GM19193 (cell line): Measurements from ENCODE around the gene EIF5A.

Source experiments
- POLR2A ChIP-seq: IDR thresholded peaks from 4 replicates; pipeline ENCODE4 v1.6.1; 2011; ENCODE audit not compliant: insufficient read depth, insufficient read length; ENCODE audit errors: extremely low read depth

EIF5A gene

GRCh38 chr17:7281953-7282751 lies 25.3 kb upstream of the EIF5A start:
- no peak for TF ChIP-seq POLR2A

- TF ChIP-seq POLR2A = no peak
These were observed 24.6 kb upstream of the EIF5A start for GRCh38 chr17:7282752-7283321.

GRCh38 chr17:7283471-7284216 lies 23.8 kb upstream of the EIF5A start:
- TF ChIP-seq POLR2A = no peak

- TF ChIP-seq POLR2A = no peak
These were observed 22.5 kb upstream of the EIF5A start for GRCh38 chr17:7284911-7285310.

- TF ChIP-seq POLR2A = no peak
These were observed 21.7 kb upstream of the EIF5A start for GRCh38 chr17:7285679-7286078.

- no peak for TF ChIP-seq POLR2A
These were observed 18.0 kb upstream of the EIF5A start for GRCh38 chr17:7289256-7290032.

GRCh38 chr17:7290166-7290565 lies 17.3 kb upstream of the EIF5A start:
- no peak for TF ChIP-seq POLR2A

GRCh38 chr17:7290685-7291084 lies 16.7 kb upstream of the EIF5A start:
- no peak for TF ChIP-seq POLR2A

GRCh38 chr17:7292194-7292593 lies 15.2 kb upstream of the EIF5A start:
- TF ChIP-seq POLR2A = no peak

GRCh38 chr17:7292729-7293128 lies 14.7 kb upstream of the EIF5A start:
- TF ChIP-seq POLR2A = no peak

GRCh38 chr17:7293159-7293558 lies 14.3 kb upstream of the EIF5A start:
- no peak for TF ChIP-seq POLR2A

GRCh38 chr17:7293816-7294613 lies 13.4 kb upstream of the EIF5A start:
- TF ChIP-seq POLR2A = no peak

GRCh38 chr17:7294614-7295153 lies 12.7 kb upstream of the EIF5A start, which contains the start of gene YBX2:
Gene YBX2, minus strand, starts transcription at chr17:7294639. Its CDS starts 139 bp downstream, at chr17:7294500.
- TF ChIP-seq POLR2A = no peak
